Femur (tissue), 1 donor: ENCODE measurements around the gene COL4A2.
A peak's percentile ranks its signal among the peaks of the same experiment; 100 is the strongest.
"Not testable (repeated sequence)": the region's sequence is repeated elsewhere in the genome, so short reads cannot be mapped to it uniquely, and the experiment has no call there.

Experiments
- DNase-seq: peaks from one replicate; pipeline ENCODE4 v3.0.0-alpha.2; 2017

The COL4A2 gene

DNA sequence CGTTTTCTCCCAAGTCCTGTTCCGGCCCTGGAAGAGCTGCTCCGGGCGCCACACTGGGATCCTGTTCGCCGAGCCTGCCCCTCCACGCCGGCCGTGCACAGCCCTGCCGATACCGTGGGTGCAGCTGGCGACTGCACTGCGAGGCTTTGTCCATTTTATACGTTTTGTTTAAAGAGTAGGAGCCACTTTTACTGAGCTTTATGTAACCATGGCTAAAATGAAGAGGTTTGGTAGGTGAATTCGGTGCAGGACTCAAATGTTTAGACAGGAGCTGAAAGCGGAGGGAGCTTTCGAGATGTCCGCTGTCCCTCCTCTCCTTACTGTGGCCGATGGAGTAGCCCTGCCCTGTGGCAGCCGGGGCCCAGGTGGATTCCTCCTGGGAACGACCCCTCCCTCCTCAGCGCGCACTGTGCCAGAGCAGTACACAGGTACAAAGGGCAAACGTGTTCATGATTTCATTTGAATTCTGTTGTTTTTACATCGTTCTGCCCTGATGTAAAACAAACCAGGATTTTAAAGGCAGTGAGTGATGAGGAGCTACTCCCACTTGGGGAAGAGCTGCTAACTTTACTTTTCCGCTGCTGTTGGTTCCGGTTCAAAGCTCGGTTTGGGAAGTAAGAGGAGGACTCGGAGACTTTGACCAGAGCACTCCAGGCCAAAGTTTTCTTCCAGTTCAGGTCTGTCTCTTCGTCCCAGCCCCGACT lies 1.7 kb downstream of the COL4A2 start:
- DNase-seq: peak; percentile 38

DNA sequence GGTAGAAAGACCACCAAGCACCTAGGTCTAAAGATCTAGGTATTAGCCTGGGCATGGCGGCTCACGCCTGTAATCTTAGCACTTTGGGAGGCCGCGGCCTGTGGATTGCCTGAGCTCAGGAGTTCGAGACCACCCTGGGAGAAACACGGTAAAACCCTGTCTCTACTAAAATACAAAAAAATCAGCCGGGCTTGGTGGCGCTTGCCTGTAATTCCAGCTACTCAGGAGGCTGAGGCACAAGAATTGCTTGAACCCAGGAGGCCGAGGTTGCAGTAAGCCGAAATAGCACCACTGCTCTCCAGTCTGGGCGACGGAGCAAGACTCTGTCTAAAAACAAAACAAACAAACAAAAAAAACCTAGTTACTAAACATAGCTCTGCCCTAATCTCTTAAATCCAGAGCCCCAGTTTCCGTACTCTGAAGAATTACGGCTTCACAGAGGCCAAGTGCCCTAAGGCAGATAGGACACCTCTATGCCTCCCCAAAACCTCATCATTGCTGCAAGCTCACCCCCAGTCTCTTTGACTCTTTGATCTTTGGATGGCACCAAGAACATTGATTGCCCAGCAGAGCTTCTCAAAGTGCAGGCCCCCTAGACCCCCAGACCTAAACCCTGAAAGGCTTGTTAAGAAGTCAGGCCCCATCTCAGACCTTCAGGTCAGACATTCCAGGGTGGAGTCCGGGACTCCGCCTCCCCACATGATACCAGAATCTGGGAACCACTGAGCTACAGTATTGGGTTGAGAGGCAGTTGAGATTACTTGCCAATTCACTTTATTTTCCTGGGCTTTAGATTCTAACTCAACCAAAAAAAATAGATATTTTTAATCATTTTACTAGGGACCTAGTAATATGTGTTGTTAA lies 2.8 kb downstream of the COL4A2 start:
- peak; percentile 8 for DNase-seq

DNA sequence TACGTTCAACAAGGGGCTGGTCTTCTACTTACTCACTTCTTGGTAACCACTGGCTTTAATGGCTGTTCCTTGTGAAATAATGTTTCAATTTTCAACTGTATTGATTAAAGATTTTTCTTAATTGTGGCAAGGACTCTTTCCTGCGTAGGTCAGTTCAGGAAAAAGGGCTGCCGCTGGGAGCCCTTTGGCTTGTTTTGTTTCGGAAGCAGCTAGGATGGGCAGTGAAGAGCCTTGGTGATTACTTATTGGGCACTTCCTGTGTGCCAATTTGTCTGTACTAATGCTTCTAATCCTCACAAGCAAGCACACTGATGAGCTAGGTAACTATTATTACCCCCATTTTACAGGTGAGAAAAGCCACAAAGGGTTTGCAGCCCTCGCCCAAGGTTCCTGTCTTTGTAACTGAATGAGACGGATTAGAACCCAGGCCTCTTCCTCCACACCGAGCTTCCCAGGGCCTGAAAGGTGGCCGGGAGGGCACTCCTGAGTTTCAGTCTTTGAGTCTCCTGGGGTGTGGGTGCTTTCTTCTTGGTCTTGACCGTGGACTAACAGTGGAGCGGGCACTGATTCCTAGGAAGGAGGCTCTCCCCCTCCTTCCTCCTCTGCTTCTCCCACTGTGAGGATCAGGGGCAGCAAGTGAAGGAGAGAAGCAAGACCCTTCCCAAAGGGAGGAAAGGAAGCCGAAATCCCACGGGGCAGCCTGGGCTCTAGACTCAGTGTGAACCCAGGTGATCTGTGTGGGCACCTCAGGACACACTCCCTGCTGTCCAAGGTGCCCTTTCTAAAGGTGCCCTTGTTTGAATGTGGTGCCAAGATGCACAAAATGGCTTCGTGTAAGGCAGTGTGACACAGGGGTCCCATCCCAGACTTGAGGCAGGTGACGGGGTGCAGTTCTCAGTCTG lies 3.7 kb downstream of the COL4A2 start:
- peak; percentile 12 for DNase-seq

DNA sequence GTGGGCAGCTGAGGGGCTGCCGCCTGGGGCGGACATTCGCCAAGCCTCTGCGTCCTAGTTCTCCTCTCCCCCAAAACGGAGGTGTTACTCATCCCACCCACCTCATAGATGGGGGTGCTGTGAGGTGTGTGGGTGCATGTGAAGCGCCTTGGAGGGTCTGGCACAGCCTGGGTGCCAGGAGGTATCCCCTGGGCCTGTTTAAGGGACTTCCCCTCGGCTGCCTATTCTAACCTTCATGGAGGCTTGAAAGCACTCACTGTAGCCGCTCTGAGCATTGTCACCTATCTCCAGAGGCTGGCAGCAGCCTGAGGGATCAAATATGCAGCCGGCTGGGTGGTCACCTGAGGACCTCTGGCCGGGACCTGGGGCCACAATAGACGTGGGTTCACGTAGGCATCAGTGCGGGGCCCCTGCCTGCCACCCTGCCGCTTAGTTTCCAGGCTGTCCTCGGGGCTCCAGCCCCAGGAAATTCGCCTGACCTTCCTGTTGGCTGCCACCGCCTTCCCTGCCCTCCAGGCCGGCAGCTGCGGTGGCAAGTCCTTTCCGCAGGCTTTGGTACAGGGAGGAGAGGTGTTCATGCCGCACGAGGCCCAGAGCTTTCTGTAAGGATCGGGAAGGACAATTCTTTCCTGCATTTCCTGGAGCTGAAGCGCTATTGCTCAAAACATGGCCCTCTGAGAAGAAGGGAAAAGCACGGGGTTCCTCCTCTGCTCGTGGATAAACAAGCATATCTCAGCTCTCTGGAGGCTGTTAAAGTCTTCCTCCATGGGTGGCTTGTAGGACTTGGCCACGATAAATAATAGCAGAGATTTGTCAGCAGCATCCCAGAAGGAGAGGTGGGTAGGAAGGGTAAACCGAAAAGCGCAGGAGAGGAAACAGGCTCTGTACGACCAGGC lies 4.6 kb downstream of the COL4A2 start:
- DNase-seq: peak; percentile 16

DNA sequence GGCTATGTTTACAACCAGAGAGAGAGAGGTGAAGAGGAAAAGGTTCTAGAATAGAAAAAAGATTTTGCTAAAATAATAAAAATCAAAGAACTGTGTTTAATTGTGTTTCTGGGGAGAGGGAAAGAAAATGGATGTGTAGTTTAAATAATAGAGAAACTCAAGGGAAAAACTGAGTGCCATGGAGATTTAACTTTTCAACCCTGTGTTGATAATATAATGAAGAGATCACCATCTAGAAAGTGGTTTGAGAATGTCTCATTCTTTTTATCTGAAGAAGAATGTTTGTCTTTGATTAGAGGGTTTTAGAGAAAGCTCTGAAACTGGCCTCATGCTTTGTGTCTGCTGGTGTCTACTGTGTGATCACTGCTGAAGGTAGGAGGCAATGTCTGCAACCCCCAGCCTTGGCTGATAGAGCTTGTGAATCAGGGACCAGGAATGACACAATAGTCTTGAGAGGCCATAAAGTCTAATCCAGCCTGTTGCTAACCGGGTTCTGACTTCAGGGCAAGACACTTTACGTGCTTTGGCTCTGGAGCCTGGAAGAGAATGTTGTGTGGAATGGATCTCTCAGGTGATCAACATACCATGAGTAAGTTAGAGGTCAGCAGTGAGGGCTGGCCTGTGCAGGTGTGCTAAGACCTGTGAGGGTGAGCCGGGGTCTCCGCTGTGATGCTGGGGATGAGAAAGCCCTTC lies 5.4 kb downstream of the COL4A2 start:
- peak; percentile 10 for DNase-seq

DNA sequence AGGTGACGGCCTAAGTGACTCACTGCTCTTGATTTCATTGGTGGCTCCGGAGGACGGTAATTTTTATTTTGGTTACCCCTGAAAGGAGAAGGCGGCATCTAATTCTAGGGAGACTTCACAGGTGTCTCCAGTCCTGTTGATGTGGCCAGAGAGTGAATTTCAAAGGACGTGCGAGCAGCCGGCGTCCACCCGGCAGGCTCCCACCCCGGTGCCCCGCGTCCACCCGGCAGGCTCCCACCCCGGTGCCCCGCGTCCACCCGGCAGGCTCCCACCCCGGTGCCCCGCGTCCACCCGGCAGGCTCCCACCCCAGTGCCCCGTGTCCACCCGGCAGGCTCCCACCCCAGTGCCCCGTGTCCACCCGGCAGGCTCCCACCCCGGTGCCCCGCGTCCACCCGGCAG lies 6.2 kb downstream of the COL4A2 start:
- DNase-seq: not testable (repeated sequence)

DNA sequence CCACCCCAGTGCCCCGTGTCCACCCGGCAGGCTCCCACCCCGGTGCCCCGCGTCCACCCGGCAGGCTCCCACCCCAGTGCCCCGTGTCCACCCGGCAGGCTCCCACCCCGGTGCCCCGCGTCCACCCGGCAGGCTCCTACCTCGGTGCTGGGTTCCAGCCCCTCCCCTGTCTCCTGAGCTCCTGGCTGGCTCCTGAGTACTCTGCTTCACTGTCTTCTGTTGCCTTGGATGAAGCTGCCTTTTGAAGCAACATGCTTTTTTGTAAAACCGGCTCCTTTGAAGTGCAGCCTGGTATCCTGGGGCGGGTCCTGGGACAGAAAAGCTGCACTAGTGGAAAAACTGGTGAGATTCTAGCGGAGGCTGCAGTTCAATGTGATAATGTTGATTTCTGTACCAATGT lies 6.6 kb downstream of the COL4A2 start:
- peak; percentile 5 for DNase-seq

DNA sequence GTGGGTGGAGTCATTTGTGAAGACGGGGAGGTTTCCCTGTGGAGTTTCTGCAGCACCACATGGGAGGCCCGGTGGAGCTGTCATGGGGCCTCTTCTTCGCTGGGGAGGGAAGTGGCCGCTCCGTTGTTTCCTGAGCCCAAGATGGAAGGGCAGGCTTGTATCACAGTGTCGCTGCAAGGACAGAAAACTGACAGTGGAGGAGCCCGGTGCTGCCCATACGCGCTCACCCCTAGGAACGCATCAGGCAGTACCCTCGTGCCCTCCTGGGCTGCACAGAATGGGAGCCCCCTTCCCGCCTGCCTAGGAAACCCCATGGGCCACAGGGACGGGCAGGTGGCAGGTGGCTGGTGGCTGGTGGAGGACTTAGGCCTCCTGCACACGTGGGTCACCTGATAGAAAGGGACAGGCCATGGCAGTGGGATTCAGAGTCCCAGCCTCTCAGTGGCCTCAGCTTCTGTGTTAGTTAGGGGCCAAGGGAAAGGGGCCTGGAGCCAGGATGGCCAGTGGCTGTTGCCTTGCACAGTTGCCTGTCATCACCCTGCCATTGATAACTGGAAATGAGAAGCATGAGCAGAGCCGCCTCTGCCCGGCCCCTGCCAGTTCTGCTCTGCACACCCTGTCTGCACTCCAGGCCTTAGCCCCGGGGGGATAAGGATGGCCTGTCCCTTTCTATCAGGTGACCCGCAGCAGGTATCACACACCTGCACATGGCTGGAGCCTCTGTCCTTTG lies 7.6 kb downstream of the COL4A2 start:
- peak; percentile 13 for DNase-seq

DNA sequence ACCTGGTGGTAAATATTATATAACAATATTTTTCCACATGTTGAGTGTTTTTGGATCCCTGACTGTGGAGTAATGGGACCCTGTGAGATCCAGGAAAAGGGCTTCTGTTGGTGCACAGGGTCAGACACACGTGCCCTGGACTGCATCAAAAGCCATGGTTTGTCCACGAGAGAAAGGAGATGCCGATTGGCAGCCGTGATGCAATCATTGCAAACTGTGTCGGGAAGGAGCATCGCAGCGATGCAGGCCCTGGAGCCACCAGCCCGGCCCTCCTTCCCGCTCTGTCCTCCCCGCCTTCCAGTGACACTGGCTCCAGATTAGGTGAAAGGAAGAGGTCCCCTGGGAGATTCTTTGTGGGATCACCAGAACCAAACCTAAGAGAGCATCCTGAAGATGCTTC lies 9.1 kb downstream of the COL4A2 start:
- DNase-seq: peak; percentile 6

DNA sequence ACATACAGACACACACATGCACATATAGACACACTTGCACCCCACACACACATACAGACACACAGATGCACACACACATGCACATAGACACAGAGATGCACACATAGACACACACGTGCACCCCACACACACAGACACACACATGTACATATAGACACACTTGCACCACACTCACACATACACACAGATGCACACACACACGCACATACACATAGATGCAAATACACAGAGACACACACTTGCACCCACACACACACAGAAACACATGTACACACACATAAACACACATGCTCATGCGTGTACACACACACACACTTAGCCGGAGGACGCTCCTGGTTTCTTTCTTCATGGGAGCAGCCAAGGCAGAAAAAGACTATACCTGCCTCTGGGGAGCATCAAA lies 10.0 kb downstream of the COL4A2 start:
- peak; percentile 6 for DNase-seq

DNA sequence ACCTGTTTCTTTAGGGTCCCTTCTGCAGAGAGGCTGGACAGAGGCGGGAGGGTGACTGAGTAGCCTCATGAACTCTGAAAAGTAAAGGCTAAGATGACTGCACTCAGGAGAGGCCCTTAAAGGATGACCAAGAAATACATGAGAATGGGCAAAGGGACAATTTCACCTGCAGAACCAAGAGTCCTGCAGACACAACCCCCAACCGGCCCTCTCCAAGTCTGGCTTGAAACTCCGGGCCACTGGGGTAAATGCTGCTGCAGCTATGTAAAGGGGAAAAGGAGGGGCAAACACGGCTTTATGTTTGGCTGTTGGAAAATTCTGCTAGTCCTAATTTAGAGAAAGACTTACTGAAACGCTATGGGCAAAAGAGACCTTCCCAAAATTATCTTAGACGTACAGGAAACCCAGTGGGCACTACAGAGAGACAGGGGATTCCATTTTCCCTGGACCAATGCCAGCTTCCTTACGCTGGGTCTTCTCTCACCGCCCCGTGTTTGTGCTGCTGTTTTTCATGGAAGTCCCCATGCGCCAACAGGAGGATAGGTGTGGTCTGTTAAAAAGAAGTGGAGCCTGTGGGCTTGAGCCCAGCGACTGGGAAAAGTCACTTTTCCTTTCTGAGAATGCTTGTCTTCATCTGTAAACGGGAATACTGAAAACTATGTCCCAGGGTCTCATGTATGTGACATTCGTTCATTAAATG lies 10.6 kb downstream of the COL4A2 start:
- DNase-seq: peak; percentile 10

DNA sequence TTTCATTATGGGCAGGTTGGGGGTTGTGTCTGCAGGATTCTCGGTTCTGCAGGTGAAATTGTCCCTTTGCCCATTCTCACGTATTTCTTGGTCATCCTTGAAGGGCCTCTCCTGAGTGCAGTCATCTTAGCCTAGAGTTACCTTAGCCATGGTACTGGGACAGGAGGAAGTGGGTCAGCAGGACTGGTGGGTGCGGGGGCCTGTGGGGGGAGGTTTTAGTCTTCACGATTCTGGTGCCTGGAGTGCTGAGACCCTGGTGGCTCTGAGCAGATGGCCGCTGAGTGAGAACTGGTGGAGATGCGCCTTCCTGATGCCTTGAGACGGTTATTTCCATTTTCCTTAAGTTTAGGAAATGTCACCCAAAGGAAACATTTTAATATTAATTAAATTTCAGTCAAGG lies 11.8 kb downstream of the COL4A2 start:
- DNase-seq: peak; percentile 6

DNA sequence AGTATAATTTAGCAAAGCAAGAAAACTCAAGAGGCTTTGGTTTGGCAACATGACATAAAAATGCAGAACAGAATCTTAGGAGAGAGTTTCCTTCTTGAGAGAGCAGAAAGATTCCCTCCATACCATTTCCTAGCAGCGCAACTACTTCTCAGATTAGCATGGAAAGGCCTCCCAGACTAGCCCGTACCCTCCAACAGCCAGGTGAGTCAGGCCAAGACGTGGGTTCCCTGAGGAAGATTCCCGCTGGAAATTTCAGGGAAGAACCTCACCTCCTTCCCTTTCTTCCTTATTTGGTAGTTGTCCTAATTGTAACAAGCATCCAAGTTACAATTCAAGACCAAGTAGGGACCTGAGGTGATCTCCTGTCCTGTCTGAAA lies 12.3 kb downstream of the COL4A2 start:
- no peak for DNase-seq

DNA sequence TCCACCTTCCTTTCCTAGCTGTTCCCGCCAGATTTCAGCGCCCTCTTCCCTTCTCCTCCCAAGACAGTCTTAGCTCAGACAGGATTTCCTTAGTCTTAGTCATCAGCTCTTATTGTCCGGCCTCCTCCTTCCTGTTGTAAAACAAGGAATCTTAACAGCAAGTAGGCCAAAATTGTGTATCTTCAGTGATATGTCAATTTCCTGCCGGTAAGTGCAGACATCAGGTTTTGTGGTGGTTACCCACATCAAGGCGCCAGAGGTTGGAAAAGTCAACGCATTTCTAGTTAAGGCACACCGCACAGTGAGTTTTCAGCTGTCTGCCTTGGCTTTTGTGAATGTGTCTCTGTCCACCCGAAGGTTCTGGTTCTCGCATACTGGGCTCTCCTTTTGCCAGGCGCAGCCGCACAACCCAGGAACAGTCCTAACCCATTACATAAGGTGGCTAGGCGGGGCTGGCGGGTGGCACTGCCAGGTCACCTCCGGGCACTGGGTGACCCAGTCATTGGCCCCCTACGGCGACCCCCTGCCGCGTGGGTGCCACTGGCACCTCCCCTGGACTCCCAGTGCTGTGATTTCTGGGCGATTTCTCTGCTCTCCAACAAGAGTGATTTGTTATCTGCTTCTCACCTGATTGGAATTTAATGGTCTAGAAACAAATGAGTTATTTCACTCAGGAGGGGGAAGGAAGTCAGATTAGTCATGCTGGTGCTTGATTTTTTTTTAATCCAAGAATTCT lies 12.9 kb downstream of the COL4A2 start:
- DNase-seq: peak; percentile 29

DNA sequence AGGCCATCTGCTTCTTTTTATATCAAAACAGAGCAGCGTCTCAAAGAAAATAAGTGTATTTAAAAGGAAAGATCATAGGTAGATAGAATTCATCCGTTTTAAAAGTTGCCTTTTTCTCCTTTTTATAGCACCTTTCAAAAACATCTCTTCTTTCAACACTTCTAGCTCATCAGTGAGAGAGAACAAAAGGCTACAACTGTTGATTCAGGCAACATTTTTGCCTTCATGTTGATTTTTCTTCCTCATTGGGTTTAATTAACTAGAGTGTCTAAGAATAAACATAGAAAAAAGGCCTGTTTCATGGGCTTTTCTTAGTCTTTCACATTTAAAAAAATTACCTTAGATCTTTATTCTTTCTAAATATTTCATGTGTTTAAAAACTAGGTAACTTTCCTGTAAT lies 13.6 kb downstream of the COL4A2 start:
- DNase-seq: no peak

DNA sequence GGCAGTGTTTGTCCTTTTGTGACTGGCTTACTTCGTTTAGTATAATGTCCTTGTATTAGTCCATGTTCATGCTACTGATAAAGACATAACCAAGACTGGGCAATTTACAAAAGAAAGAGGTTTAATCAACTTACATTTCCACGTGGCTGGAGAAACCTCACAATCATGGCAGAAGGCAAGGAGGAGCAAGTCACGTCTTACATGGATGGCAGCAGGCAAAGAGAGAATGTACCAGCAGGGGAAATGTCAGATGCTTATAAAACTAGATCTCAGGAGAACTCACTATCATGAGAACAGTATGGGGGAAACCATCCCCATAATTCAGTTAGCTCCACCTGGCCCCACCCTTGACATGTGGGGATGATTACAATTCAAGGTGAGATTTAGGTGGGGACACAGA lies 14.5 kb downstream of the COL4A2 start:
- peak; percentile 2 for DNase-seq

DNA sequence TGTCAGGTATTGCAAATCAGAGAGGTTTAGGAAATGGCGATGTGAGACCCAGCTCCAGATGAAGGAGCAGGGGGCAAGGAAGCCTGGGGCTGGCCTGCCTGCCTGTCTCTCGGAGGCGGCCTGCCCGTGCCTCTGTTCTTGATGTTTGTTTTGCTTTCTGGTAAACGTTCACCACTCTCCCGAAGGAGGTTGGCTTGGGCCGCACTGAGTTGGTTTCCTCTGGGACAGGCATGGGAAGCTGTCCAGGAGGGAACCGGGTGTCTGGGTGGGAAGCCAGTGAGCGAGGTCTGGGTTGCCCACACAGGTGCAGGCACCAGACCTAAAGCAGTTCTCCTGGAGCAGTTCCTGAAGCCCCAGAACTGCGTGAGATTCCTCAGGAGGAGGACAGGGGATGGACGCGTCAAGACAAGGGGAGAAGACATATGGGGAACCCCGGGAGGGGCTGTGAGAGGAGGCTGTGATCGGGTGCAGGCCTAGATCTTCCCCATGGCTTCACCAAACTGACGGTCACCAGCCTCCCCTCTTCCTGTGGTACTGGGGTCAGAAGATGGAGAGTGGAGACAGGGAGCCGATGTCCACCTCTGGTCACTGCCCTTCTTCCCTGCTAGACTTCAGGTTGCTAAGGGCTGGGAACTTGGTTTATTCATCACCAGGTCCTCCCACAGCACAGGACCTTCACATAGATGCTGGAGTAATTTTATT lies 15.2 kb downstream of the COL4A2 start:
- peak; percentile 26 for DNase-seq

DNA sequence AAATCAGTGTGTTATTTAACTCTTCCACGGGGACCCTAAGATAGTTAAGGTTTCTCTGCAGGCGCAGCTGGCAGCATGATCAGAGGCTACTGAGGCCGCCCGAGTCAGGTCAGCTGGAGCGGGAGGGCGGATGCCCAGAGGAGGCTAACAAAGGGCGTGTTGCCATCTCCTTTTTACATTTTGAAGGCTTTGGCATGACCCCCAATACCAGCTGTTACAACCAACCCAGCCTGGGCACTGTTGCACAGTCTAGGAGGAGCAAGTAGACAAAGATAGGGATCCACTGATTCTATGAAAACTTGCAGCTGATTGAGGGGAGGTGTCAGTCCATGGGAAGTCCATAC lies 15.7 kb downstream of the COL4A2 start:
- peak; percentile 17 for DNase-seq
